Thoracic aorta (tissue), 2 donors: ENCODE measurements around the gene PNCK. TPM values are rescaled to one million over a fixed set of nuclear protein-coding genes. Genes with fewer than 3 reads are reported as not detected.

ENCODE experiments used
- ATAC-seq: fragments of 150-250 bp; one replicate; pipeline ENCODE4 v1.8.0; 2017; ENCODE audit warnings: low read depth; ENCODE audit not compliant: insufficient number of reproducible peaks, low FRiP score
- DNase-seq: peaks from one replicate; pipeline ENCODE4 v3.0.0-alpha.2; 2020; ENCODE audit warnings: low spot score
- H3K27ac ChIP-seq, 2 donors: fragments of 200-600 bp; sonication (generic); 1 replicate in 1 of 2; 2 replicates in 1 of 2; pipeline ENCODE4 v1.5.1; 2016; ENCODE audit warnings: mild to moderate bottlenecking in 2 of 2, moderate library complexity in 2 of 2
- H3K27me3 ChIP-seq: fragments of 200-600 bp; sonication (generic); replicated peaks from 2 replicates; pipeline ENCODE4 v1.6.0; 2016; ENCODE audit warnings: mild to moderate bottlenecking; ENCODE audit not compliant: insufficient read depth
- H3K36me3 ChIP-seq: fragments of 200-600 bp; sonication (generic); one replicate; pipeline ENCODE4 v1.5.1; 2016
- H3K4me1 ChIP-seq, 2 donors: fragments of 200-600 bp; sonication (generic); 1 replicate in 1 of 2; 2 replicates in 1 of 2; pipeline versions ENCODE4 v1.5.1 to v1.6.0; 2016; ENCODE audit warnings: low read depth in 2 of 2, mild to moderate bottlenecking in 1 of 2; ENCODE audit not compliant: control insufficient read depth in 1 of 2
- H3K4me3 ChIP-seq: fragments of 200-600 bp; sonication (generic); 2 replicates; pipeline ENCODE4 v1.5.1; 2016; ENCODE audit warnings: mild to moderate bottlenecking
- H3K9me3 ChIP-seq: fragments of 200-600 bp; sonication (generic); 2 replicates; pipeline ENCODE4 v1.5.1; 2016
- total RNA-seq, 2 donors: library from RNA; depleted of rRNA; stranded (reverse); fragments of >200 nt; gene quantifications; one replicate each; pipeline versions ENCODE4 v1.1.0 to v1.2.3, GENCODE V29; 2016
- TF ChIP-seq, protein P1 (sequence below): fragments of 200-600 bp; sonication (generic); IDR thresholded peaks from one replicate; pipeline ENCODE4 v1.5.1; 2019; ENCODE audit warnings: antibody characterized with exemption

Gene PNCK
- total RNA-seq, 2 donors from 2014 or later: 1.2 to 3.2 TPM

DNA sequence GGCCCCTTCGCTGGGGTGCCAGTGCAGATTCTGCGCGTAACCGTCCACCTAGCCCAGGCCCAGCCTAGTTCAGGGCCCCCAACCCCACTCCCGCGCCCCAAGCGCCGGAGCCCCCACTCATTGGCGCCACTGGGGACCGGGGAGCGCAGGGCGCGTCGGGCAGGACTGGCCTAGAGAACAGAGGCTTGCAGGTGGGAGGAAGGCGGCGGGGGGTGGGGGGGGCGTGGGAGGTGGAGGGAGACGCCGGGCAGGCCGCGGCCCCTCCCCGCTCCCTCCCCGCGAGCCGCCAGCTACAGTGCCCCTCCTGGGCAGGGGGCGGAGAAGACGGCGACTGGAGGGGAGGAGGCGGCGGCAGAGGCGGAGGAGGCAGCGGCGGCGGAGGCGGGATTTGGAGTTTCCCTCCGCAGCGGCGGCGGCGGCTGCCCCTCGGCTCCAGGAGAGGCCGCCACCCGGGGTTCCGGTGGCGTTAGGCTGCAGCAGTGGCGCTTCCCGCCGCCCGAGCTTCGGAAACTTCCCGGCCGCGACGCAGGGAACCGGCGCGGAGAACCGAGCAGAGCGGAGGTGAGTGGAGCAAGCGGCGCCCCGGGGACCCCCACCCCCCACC, 31.5 kb downstream of the PNCK start:
- Histone ChIP-seq H3K9me3 (no peaks in the 10 kb centered on the region), H3K27me3 (no peaks in the 10 kb centered on the region), H3K36me3 (no peaks in the 10 kb centered on the region), H3K27ac (no peak overlapping the region), H3K4me3 (no peak overlapping the region), H3K4me1 (peaks cover 0 to 14% of the 10 kb centered on the region in 2 donors)
- ATAC-seq: no peak
- no peak for DNase-seq
- TF ChIP-seq, protein P1, sequence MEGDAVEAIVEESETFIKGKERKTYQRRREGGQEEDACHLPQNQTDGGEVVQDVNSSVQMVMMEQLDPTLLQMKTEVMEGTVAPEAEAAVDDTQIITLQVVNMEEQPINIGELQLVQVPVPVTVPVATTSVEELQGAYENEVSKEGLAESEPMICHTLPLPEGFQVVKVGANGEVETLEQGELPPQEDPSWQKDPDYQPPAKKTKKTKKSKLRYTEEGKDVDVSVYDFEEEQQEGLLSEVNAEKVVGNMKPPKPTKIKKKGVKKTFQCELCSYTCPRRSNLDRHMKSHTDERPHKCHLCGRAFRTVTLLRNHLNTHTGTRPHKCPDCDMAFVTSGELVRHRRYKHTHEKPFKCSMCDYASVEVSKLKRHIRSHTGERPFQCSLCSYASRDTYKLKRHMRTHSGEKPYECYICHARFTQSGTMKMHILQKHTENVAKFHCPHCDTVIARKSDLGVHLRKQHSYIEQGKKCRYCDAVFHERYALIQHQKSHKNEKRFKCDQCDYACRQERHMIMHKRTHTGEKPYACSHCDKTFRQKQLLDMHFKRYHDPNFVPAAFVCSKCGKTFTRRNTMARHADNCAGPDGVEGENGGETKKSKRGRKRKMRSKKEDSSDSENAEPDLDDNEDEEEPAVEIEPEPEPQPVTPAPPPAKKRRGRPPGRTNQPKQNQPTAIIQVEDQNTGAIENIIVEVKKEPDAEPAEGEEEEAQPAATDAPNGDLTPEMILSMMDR: no peak

DNA sequence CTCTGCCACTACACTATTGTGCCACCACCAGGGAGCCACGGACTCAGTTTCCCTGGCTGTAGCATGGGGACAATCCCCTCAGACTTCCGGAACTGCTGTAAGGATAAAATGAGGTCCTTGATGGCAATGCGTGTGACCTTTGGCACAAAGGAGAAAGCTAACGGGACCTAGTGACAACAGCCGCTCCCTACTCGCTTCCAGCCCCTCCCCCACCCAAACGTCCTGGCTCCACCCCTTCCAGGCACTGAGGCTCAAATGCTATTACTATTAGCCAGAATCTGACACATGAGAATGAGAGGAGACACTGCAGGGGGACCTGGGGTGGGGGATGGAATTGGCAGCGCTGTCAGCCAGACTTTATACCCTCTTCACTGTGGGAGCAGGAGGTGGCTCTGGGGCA, 32.0 kb downstream of the PNCK start:
- H3K36me3 ChIP-seq: no peaks in the 10 kb centered on the region
- TF ChIP-seq, protein P1: no peak
- no peaks in the 10 kb centered on the region for H3K27me3 ChIP-seq
- H3K4me1 ChIP-seq: peaks cover 0 to 12% of the 10 kb centered on the region in 2 donors
- no peak overlapping the region for H3K27ac ChIP-seq
- ATAC-seq: no peak
- DNase-seq: no peak
- no peak overlapping the region for H3K4me3 ChIP-seq
- no peaks in the 10 kb centered on the region for H3K9me3 ChIP-seq

DNA sequence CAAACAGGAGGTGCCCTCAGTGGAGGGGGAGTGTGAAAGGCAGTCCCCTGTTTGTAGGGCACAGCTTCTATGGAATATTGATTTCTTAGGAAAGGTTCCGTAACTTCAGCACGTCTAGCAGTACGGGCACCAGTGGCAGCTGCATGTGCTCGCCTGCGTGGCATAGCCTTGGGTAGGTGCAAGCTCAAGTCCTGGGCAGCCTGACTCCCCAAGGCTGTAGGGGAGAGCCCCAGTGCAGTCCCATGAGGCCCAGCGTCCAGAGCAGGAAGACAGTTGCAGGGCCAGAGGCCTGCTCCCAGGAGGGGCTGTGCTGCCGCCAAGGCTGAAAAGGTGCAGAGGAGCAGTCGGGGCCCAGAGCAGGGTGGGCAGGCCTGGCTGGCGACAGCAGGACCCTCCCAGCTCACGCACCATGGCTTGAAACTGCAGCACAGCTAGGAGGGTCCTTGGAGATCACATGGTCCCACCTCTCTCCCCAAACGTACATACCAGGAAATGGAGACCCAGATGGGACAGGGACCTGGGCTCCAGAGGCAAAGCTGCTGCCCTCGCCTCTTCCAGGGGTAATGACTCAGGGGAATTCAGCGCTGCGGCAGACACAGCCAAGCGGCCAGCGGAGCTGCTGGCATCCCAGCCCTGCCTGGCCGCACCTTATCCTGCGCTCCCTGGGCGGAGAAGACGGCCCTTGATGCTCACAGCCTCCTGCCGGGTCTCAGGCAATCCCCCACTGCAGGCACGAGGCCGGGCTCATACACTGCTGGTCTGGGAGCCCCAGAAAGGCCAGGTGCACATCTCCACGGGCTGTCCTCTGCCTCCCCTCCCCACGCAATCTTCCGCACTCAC, 32.7 kb downstream of the PNCK start:
- Histone ChIP-seq H3K9me3 (no peaks in the 10 kb centered on the region), H3K4me3 (no peak overlapping the region), H3K4me1 (peaks cover 0 to 12% of the 10 kb centered on the region in 2 donors), H3K27ac (no peak overlapping the region), H3K27me3 (no peaks in the 10 kb centered on the region), H3K36me3 (no peaks in the 10 kb centered on the region)
- TF ChIP-seq, protein P1: no peak
- ATAC-seq: no peak
- no peak for DNase-seq

DNA sequence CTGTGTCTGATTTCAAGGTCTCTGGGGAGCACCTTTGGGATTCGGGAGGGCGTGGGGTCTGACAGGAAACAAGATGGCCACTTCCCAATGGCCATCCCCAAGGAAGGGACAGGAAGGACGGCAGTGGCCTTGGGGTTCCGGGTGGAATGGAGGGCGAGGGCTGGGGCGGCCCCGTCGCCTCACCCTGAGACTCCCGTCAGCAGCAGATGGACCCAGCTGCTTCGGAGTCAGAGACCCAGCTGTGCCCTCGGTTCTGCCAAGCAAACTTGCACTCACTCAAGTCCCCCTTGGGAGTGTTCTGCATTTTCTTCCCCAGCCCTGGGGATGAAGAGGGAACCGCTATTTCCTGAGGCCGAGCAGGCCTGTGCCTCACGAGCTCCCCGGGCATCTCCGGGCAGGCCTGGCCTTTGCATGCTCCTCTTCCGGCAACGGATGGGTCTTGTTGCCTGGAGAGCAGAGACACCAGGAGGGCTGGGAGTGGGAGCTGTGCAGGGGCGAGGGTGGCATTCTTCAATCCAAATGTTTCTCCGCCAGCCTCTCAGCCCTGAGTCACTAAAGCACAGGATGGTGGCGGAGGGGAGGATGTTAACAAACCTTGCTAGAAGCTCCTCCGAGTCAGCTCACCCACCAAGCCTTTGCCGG, 33.4 kb downstream of the PNCK start:
- Histone ChIP-seq H3K36me3 (no peaks in the 10 kb centered on the region), H3K27ac (no peak overlapping the region), H3K9me3 (no peaks in the 10 kb centered on the region), H3K4me1 (peaks cover 0 to 12% of the 10 kb centered on the region in 2 donors), H3K27me3 (no peaks in the 10 kb centered on the region), H3K4me3 (no peak overlapping the region)
- TF ChIP-seq, protein P1: no peak
- DNase-seq: no peak
- no peak for ATAC-seq
